Measurements from ENCODE around the gene SLMAP.

The SLMAP gene

DNA sequence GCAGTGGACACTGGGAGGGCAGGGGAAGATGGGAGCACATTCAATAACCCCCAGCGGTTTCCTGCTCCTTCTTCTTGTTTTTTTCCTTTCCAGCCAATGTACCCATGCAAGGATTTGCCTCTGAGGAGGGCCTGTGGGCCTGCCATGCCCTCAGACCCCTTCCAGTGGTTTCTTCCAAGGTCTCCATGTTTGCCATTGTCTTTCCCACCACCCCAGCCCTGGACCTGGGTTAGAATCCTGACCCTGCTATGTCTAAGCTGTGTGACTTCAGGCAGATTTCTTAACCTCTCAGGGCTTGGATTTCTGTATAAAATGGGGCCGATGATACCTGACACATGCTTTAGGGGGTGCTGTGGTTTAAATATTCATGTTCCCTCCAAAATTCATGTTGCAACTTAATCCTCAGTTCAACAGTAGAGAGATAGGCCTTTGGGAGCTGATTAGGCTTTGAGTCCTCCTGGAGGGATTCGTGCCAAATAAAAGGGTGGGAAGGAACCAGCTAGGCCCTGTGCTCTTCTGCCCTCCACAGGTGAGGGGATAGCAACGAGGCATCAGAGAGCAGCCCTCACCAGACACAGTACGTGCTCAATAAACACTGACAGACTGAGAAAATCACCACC is 205.8 kb downstream of the SLMAP start:
- Histone ChIP-seq H3K36me3 (ENCODE audit: control insufficient read depth, insufficient read depth, low read length) (no peaks in the 10 kb centered on the region), H3K27me3 (replicated peaks; ENCODE audit: control insufficient read depth, insufficient read depth, low read length, poor library complexity, severe bottlenecking) (no peaks in the 10 kb centered on the region), H3K4me3 (ENCODE audit: insufficient read depth, low read depth, low read length, poor library complexity, severe bottlenecking) (no peak overlapping the region), H3K9me3 (ENCODE audit: control insufficient read depth, low read length) (no peaks in the 10 kb centered on the region), H3K27ac (ENCODE audit: insufficient read depth, low read length, poor library complexity, severe bottlenecking) (no peak overlapping the region), H3K4me1 (ENCODE audit: control insufficient read depth, insufficient read depth, low read length, poor library complexity, severe bottlenecking) (no peaks in the 10 kb centered on the region)
- no peak for DNase-seq

DNA sequence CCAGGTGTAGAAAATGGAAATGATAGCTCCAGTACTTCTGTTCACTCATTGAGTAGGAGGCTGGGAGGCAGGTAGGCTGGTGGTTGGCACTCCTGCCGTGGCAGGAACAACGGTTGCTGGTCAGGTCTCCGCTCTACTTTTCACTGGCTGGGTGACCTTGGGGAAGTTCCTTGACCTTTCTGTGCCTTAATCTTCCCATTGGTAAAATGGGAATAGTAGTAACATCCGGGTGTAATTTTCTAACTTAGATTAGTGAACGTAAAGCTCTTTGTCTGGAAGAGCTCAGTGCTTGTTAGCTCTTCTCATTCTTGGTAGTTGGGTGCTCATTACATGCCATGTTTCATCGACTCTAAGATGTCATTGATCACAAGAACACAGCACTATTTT is 206.3 kb downstream of the SLMAP start:
- Histone ChIP-seq H3K4me1 (ENCODE audit: control insufficient read depth, insufficient read depth, low read length, poor library complexity, severe bottlenecking) (no peaks in the 10 kb centered on the region), H3K27me3 (replicated peaks; ENCODE audit: control insufficient read depth, insufficient read depth, low read length, poor library complexity, severe bottlenecking) (no peaks in the 10 kb centered on the region), H3K9me3 (ENCODE audit: control insufficient read depth, low read length) (no peaks in the 10 kb centered on the region), H3K36me3 (ENCODE audit: control insufficient read depth, insufficient read depth, low read length) (no peaks in the 10 kb centered on the region), H3K27ac (ENCODE audit: insufficient read depth, low read length, poor library complexity, severe bottlenecking) (no peak overlapping the region), H3K4me3 (ENCODE audit: insufficient read depth, low read depth, low read length, poor library complexity, severe bottlenecking) (no peak overlapping the region)
- DNase-seq, result no peak

DNA sequence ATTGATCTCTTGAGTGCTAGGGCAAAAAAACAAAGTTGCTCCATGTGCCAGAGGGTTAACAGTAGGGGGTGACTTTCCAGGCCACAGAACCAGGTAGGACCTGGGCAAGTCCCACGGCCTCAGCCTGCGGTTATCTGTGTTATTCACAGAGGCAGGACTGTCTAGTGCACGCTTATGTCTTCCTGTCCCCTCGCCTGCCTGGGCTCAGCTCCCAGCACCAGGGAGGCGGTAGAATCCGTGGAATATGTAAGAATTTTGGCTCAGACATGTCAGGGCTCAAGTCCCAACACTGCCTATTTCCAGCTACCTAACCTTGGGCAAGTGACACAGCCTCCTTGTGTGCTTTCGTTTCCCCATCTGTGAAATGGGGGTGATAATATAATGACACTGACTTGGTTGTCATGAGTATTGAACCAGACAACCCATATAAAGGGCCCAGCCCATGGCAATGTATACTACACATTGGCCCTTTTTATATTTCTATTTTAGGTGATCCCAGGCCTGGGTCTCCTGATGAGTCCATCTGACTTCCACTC is 207.8 kb downstream of the SLMAP start:
- H3K27ac ChIP-seq (ENCODE audit: insufficient read depth, low read length, poor library complexity, severe bottlenecking), result no peak overlapping the region
- DNase-seq, result no peak
- H3K9me3 ChIP-seq (ENCODE audit: control insufficient read depth, low read length), result no peaks in the 10 kb centered on the region
- H3K4me3 ChIP-seq (ENCODE audit: insufficient read depth, low read depth, low read length, poor library complexity, severe bottlenecking), result no peak overlapping the region
- H3K27me3 ChIP-seq (replicated peaks; ENCODE audit: control insufficient read depth, insufficient read depth, low read length, poor library complexity, severe bottlenecking), result no peaks in the 10 kb centered on the region
- H3K4me1 ChIP-seq (ENCODE audit: control insufficient read depth, insufficient read depth, low read length, poor library complexity, severe bottlenecking), result no peaks in the 10 kb centered on the region
- no peaks in the 10 kb centered on the region for H3K36me3 ChIP-seq (ENCODE audit: control insufficient read depth, insufficient read depth, low read length)

- DNase-seq, result no peak
- no peak overlapping the region for H3K4me3 ChIP-seq (ENCODE audit: insufficient read depth, low read depth, low read length, poor library complexity, severe bottlenecking)
- H3K36me3 ChIP-seq (ENCODE audit: control insufficient read depth, insufficient read depth, low read length), result no peaks in the 10 kb centered on the region
- H3K27ac ChIP-seq (ENCODE audit: insufficient read depth, low read length, poor library complexity, severe bottlenecking), result no peak overlapping the region
- no peaks in the 10 kb centered on the region for H3K27me3 ChIP-seq (replicated peaks; ENCODE audit: control insufficient read depth, insufficient read depth, low read length, poor library complexity, severe bottlenecking)
- H3K9me3 ChIP-seq (ENCODE audit: control insufficient read depth, low read length), result no peaks in the 10 kb centered on the region
- no peaks in the 10 kb centered on the region for H3K4me1 ChIP-seq (ENCODE audit: control insufficient read depth, insufficient read depth, low read length, poor library complexity, severe bottlenecking)
These were observed 210.7 kb downstream of the SLMAP start for GRCh38 chr3:57966829-57967228.

GRCh38 chr3:57967590-57967989 is 211.5 kb downstream of the SLMAP start:
- H3K9me3 ChIP-seq (ENCODE audit: control insufficient read depth, low read length), result no peaks in the 10 kb centered on the region
- no peak for DNase-seq
- no peaks in the 10 kb centered on the region for H3K4me1 ChIP-seq (ENCODE audit: control insufficient read depth, insufficient read depth, low read length, poor library complexity, severe bottlenecking)
- no peak overlapping the region for H3K27ac ChIP-seq (ENCODE audit: insufficient read depth, low read length, poor library complexity, severe bottlenecking)
- no peaks in the 10 kb centered on the region for H3K36me3 ChIP-seq (ENCODE audit: control insufficient read depth, insufficient read depth, low read length)
- H3K4me3 ChIP-seq (ENCODE audit: insufficient read depth, low read depth, low read length, poor library complexity, severe bottlenecking), result no peak overlapping the region
- H3K27me3 ChIP-seq (replicated peaks; ENCODE audit: control insufficient read depth, insufficient read depth, low read length, poor library complexity, severe bottlenecking), result no peaks in the 10 kb centered on the region

DNA sequence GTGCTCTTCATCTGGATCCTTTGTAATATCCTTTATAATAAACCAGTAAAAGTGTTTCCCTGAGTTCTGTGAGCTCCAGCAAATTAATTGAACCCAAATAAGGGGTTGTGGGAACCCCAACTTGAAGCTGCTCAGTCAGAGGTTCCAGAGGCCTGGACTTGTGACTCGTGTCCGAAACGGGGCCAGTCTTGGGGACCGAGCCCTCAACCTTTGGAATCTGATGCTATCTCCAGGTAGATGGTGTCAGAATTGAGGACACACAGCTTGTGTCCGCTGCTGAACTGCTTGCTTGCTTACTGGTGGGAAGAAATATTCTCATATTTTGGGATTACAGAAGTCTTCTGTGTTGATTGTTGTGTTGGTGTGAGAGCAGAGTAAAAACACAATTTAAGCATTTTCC is 212.4 kb downstream of the SLMAP start:
- Histone ChIP-seq H3K4me3 (ENCODE audit: insufficient read depth, low read depth, low read length, poor library complexity, severe bottlenecking) (no peak overlapping the region), H3K9me3 (ENCODE audit: control insufficient read depth, low read length) (no peaks in the 10 kb centered on the region), H3K27ac (ENCODE audit: insufficient read depth, low read length, poor library complexity, severe bottlenecking) (no peak overlapping the region), H3K27me3 (replicated peaks; ENCODE audit: control insufficient read depth, insufficient read depth, low read length, poor library complexity, severe bottlenecking) (no peaks in the 10 kb centered on the region), H3K36me3 (ENCODE audit: control insufficient read depth, insufficient read depth, low read length) (no peaks in the 10 kb centered on the region), H3K4me1 (ENCODE audit: control insufficient read depth, insufficient read depth, low read length, poor library complexity, severe bottlenecking) (no peaks in the 10 kb centered on the region)
- DNase-seq, result no peak

DNA sequence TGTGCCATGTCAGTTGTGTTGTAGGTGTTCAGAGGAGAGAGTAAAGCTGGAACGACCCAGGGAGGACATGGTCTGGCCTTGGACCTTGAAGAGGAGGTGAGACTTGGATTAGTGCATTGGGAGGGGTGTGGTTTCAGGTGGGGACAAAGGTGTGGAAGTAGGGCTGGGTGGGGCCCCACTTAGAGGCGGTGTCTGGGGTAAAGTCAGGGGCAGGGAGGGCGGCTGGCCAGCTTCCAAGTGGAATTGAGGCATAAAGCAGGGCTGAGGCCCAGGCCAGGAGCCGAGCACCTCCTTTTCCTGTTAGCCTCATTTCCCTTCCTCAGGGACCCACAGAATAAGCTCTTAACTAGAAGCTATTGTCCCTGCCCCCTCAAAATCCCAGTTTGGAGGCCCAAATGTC is 215.9 kb downstream of the SLMAP start:
- Histone ChIP-seq H3K4me1 (ENCODE audit: control insufficient read depth, insufficient read depth, low read length, poor library complexity, severe bottlenecking) (no peaks in the 10 kb centered on the region), H3K9me3 (ENCODE audit: control insufficient read depth, low read length) (no peaks in the 10 kb centered on the region), H3K27ac (ENCODE audit: insufficient read depth, low read length, poor library complexity, severe bottlenecking) (no peak overlapping the region), H3K27me3 (replicated peaks; ENCODE audit: control insufficient read depth, insufficient read depth, low read length, poor library complexity, severe bottlenecking) (no peaks in the 10 kb centered on the region), H3K4me3 (ENCODE audit: insufficient read depth, low read depth, low read length, poor library complexity, severe bottlenecking) (no peak overlapping the region), H3K36me3 (ENCODE audit: control insufficient read depth, insufficient read depth, low read length) (no peaks in the 10 kb centered on the region)
- no peak for DNase-seq

DNA sequence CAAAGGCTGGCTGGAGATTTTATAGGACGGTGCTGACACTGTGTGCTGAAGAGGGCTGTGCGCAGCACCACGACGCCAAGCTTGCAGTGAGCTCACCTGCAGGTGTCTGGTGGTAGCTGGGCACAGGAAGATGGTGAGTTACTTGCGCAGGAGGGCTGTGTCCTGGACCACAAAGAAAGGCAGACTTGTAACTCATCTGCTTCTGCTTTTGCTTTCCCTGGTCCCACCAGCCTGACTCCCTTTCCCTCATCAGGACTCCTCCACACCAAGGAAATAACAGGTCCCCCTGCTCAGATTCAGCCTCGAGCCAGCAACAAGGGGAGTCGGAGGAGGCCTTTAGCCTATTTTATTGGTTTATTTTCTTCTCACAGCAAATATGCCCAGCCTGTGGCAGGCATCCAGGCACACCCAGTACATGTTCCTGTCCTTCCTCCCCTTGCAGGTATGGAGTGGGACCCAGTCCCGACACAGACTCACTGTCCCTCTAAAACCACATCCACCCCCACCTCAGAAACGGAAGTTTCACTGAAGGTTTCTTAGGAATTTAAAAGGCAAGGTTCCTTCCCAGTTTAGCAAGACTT is 216.5 kb downstream of the SLMAP start:
- DNase-seq, result no peak

GRCh38 chr3:57973715-57974477 is 217.8 kb downstream of the SLMAP start:
- H3K4me3 ChIP-seq (ENCODE audit: insufficient read depth, low read depth, low read length, poor library complexity, severe bottlenecking), result no peak overlapping the region
- H3K4me1 ChIP-seq (ENCODE audit: control insufficient read depth, insufficient read depth, low read length, poor library complexity, severe bottlenecking), result no peaks in the 10 kb centered on the region
- H3K27ac ChIP-seq (ENCODE audit: insufficient read depth, low read length, poor library complexity, severe bottlenecking), result no peak overlapping the region

More for the DNA sequence above, 216.5 kb downstream of the SLMAP start:
- Histone ChIP-seq H3K36me3 (ENCODE audit: control insufficient read depth, insufficient read depth, low read length) (no peaks in the 10 kb centered on the region), H3K9me3 (ENCODE audit: control insufficient read depth, low read length) (no peaks in the 10 kb centered on the region), H3K4me1 (ENCODE audit: control insufficient read depth, insufficient read depth, low read length, poor library complexity, severe bottlenecking) (no peaks in the 10 kb centered on the region), H3K4me3 (ENCODE audit: insufficient read depth, low read depth, low read length, poor library complexity, severe bottlenecking) (no peak overlapping the region), H3K27ac (ENCODE audit: insufficient read depth, low read length, poor library complexity, severe bottlenecking) (no peak overlapping the region), H3K27me3 (replicated peaks; ENCODE audit: control insufficient read depth, insufficient read depth, low read length, poor library complexity, severe bottlenecking) (no peaks in the 10 kb centered on the region)

GRCh38 chr3:57974796-57975388 is 218.8 kb downstream of the SLMAP start:
- H3K9me3 ChIP-seq (ENCODE audit: control insufficient read depth, low read length), result no peaks in the 10 kb centered on the region
- H3K27me3 ChIP-seq (replicated peaks; ENCODE audit: control insufficient read depth, insufficient read depth, low read length, poor library complexity, severe bottlenecking), result no peaks in the 10 kb centered on the region
- no peak overlapping the region for H3K27ac ChIP-seq (ENCODE audit: insufficient read depth, low read length, poor library complexity, severe bottlenecking)
- no peak for DNase-seq
- H3K4me1 ChIP-seq (ENCODE audit: control insufficient read depth, insufficient read depth, low read length, poor library complexity, severe bottlenecking), result no peaks in the 10 kb centered on the region
- H3K36me3 ChIP-seq (ENCODE audit: control insufficient read depth, insufficient read depth, low read length), result no peaks in the 10 kb centered on the region
- H3K4me3 ChIP-seq (ENCODE audit: insufficient read depth, low read depth, low read length, poor library complexity, severe bottlenecking), result no peak overlapping the region

More at GRCh38 chr3:57973715-57974477, 217.8 kb downstream of the SLMAP start:
- H3K9me3 ChIP-seq (ENCODE audit: control insufficient read depth, low read length), result no peaks in the 10 kb centered on the region
- no peaks in the 10 kb centered on the region for H3K27me3 ChIP-seq (replicated peaks; ENCODE audit: control insufficient read depth, insufficient read depth, low read length, poor library complexity, severe bottlenecking)
- DNase-seq, result no peak
- H3K36me3 ChIP-seq (ENCODE audit: control insufficient read depth, insufficient read depth, low read length), result no peaks in the 10 kb centered on the region

Measured in effector memory CD4-positive, alpha-beta T cell (primary cell).